Stimulated activated CD4-positive, alpha-beta T cell treated with anti-CD3 and anti-CD28 coated beads, Interleukin-1b, Interleukin-23, amount 100 ng/mL, for 24 hours (primary cell): Measurements from ENCODE around the gene MRPL1.
"Not testable (repeated sequence)": the region's sequence is repeated elsewhere in the genome, so short reads cannot be mapped to it uniquely, and the experiment has no call there.

Source experiments
- DNase-seq, 4 experiments: peaks; one replicate each; pipeline ENCODE4 v3.0.0-alpha.2; 2020; ENCODE audit warnings: low read depth in 4 of 4, low spot score in 1 of 4

MRPL1 gene

DNA sequence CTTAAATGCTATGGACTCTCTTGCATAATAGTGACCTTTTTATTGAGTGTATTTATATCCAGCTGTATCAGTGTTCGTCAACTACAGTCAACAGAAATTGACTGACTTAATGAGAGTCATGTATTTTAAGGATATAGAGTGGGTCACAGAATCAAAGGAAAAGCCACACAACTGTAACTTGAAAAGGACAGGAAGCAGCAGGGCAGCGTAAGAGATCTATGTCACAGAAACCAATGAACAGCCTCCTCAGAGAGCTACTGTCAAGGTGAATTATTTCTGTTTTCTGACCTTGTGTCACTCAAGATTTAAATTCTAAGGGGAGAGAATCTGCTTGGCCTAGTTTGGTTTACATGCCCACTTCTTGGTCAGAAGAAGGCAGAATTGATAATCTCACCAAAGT is 100.4 kb downstream of the MRPL1 start:
- DNase-seq: no peak

DNA sequence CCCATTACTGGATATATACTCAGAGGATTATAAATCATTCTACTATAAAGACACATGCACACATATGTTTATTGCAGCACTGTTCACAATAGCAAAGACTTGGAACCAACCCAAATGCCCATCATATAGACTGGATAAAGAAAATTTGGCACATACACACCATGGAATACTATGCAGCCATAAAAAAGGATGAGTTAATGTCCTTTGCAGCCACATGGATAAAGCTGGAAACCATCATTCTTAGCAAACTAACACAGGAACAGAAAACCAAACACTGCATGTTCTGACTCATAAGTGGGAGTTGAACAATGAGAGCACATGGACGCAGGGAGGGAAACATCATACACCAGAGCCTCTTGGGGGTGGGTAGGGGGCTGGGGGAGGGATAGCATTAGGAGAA is 111.0 kb downstream of the MRPL1 start:
- not testable (repeated sequence) for DNase-seq

DNA sequence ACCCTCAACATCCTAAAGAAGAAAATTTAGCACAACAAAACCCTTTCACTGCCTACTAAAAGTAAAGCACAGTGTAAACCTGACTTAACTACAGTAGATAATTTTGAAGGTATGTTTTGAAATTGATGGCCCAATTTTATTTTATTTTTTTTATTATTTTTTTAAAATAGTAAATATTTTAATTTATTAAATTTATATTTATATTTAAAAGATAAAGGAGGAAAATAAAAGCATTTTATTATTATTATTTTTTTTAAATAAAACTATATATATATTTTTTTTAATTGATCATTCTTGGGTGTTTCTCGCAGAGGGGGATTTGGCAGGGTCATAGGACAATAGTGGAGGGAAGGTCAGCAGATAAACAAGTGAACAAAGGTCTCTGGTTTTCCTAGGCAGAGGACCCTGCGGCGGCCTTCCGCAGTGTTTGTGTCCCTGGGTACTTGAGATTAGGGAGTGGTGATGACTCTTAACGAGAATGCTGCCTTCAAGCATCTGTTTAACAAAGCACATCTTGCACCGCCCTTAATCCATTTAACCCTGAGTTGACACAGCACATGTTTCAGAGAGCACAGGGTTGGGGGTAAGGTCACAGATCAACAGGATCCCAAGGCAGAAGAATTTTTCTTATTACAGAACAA is 120.4 kb downstream of the MRPL1 start:
- DNase-seq: not testable (repeated sequence)

DNA sequence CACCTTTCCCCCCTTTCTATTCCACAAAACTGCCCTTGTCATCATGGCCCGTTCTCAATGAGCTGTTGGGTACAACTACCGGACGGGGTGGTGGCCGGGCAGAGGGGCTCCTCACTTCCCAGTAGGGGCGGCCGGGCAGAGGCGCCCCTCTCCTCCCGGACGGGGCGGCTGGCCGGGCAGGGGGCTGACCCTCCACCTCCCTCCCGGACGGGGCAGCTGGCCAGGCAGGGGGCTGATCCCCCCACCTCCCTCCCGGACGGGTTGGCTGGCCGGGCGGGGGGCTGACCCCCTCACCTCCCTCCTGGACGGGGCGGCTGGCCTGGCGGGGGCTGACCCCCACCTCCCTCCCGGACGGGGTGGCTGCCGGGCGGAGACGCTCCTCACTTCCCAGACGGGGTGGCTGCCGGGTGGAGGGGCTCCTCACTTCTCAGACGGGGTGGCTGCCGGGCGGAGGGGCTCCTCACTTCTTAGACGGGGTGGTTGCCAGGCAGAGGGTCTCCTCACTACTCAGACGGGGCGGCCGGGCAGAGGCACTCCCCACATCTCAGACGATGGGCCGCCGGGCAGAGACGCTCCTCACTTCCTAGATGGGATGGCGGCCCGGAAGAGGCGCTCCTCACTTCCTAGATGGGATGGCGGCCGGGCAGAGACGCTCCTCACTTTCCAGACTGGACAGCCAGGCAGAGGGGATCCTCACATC is 121.1 kb downstream of the MRPL1 start:
- DNase-seq: not testable (repeated sequence)

DNA sequence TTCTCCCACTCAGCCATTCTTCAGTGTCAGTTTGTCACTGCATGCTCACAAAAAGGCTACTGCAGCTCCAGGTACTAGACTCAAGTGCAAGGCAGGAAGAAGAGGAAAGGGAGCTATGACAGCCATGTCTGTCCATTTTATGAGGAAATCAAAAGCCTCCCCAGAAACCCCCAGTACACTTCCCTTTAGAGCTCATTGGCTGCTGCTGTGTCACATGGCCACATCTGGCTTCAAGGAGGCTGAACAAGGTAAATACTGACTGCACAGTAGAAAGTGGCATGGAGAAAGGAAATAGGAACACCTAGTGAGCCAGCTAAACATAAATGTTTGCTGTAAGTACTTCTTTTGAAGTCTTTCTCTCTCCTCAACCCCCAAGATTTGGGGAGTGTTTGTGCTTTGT is 127.3 kb downstream of the MRPL1 start:
- no peak for DNase-seq

DNA sequence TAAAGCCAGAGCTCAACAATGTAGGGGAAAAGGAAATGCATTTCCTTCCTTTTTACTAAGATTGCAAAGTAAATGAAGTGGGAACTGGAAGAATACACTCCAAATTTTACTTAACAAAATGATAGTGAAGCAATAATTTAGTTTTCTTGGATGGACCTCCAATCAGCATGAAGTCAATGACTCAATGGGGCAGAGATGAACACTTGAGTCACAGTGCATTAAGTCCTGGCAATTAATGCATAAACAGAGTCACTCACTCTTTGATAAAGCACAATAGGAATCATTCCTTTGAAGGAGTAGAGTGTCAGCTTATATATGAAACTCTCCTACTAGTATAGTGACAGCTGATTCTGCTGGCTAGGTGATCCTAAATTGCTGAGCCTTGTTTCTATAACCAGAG is 127.8 kb downstream of the MRPL1 start:
- no peak for DNase-seq

DNA sequence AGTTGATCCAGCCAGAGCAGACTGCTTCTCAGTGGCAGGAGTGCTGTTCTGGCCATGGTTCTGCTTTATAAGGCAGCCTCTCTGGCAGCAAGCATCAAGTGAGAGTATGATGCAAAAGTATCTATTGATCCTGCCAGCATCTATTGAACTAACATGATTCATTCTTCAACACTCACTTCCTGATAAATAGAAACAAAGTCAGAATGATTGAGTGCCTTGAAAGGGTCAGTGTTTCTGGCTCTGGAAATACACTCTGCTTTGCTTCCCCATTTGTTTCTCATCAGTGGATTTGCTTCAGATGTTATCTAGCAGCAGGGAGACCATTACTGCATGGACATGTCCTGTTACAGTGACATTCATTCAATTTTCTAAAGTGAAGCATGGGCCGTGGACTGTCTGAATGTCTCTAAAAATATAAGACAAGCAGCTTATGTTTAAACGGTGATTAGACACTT is 128.3 kb downstream of the MRPL1 start:
- no peak for DNase-seq

DNA sequence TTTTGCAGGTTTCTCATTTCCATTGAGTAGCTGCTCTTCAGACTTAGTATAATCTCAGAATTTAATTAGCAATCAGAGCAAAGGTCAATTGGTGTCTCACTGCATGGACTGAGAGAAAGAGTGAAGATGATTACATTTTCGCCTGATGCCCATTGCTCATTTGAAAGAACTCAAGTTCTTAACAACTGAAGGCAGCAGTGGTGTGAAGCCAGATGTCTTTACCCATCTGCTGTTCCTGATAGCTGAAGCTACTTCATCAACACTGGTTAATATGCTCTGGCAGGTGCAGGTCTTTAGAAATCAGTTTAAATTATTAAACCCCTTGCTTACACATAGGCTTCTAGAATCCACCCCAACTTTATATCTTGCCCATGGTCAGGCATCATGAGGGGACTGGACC is 130.0 kb downstream of the MRPL1 start:
- DNase-seq: no peak

DNA sequence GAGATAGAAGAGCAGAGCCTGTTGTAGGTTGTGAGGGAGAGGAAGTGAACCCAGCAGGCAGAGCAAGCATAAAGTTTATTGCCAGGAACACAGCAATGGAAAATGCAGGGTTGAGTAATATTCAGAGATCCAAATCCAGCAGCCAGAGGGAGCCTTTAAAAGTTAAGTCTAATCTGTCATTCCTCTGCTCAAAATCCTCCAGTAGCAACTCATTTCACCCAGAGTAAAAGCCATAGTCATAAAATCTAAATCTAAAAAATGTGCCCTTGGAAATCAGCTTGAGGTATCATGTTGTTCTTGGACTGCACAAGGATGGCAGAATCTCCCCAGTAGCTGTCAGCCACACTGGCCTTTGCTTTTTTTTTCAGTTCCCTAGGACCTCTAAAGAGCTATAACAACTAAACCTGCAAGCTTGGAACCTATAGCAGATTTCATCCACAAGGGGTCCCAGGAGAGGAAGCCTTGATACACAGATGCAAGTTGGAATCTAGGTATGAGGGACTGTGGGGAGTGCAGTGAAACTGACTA is 131.6 kb downstream of the MRPL1 start:
- DNase-seq: no peak

DNA sequence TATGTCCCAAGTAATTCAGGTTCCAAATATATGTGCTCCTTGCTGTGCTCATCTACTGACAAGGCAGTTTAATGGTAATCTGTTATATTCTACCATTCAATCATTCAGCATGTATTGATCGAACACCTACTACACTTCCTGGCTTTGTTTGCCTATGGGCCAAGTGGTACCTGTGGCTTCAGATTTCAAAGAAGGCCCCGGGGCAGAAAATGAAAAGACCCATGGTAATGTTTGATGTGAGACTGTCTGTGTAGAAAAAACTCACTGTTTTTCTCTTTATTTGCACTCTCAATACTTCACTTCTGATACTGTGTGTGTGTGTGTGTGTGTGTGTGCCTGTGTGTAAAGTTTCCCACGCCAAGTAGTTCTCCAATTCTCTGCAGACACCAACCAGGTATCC is 133.4 kb downstream of the MRPL1 start:
- DNase-seq: no peak

DNA sequence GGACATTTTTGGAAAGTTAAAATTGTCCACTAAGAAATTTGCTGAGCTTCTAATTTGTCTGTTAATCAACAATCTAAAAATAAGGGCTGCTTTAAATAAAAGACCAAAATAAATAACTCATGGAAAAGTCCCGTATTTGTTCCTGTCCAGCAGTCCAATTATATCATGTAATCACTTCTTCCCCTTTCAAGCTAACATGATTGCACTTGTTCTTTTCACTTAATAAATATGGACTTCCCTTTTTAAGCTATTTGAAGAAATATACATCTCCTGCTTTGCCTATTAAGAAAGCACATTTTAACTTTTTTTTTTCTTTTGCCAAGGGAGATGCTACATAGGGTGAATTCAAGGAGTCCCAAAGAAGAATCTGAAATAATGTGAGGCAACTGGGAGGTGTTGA is 138.9 kb downstream of the MRPL1 start:
- DNase-seq: no peak

DNA sequence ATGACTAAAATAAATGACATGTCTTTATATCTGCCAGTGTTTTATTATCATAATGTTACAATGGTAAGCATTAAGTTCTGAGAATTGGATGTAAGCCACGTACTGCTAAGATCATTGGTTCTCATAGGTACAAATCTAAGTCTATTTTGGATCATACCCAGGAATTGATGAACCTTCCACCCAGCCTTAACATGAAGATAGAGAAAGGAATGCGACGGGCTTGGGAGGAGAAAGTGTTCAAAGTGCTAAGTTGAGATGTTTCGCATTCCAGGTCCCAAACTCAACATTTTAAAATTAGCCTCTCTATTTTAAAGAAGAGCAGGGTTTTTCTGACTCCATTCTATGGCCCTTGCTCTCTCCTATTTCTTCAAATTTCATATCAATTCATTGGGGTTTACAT is 139.6 kb downstream of the MRPL1 start:
- no peak for DNase-seq
